Memory B cell (primary cell): ENCODE measurements around the gene VN1R5.

Experiments used
- ATAC-seq: fragments of 150-1000 bp; cut with Tn5 transposase; 2 replicates; pipeline ENCODE4 v1.10.0; 2021; ENCODE audit warnings: low read depth, mild to moderate bottlenecking, moderate library complexity
- DNase-seq, 2 donors: peaks; one replicate each; pipeline ENCODE4 v3.0.0; 2022; ENCODE audit warnings: low spot score in 2 of 2
- H3K27ac Mint-ChIP-seq: one replicate; pipeline ENCODE4 v1.8.0; 2022; ENCODE audit warnings: mild to moderate bottlenecking, moderate library complexity, mixed read lengths
- H3K27me3 Mint-ChIP-seq: one replicate; pipeline ENCODE4 v1.8.0; 2022; ENCODE audit warnings: mixed read lengths
- H3K36me3 Mint-ChIP-seq: one replicate; pipeline ENCODE4 v1.8.0; 2022; ENCODE audit warnings: mild to moderate bottlenecking, mixed read lengths
- H3K4me1 Mint-ChIP-seq: one replicate; pipeline ENCODE4 v1.8.0; 2022; ENCODE audit warnings: mixed read lengths
- H3K4me3 Mint-ChIP-seq: one replicate; pipeline ENCODE4 v1.8.0; 2022; ENCODE audit warnings: mild to moderate bottlenecking, moderate library complexity, mixed read lengths
- H3K9me3 Mint-ChIP-seq: one replicate; pipeline ENCODE4 v1.8.0; 2022; ENCODE audit warnings: mixed read lengths

VN1R5 gene

DNA sequence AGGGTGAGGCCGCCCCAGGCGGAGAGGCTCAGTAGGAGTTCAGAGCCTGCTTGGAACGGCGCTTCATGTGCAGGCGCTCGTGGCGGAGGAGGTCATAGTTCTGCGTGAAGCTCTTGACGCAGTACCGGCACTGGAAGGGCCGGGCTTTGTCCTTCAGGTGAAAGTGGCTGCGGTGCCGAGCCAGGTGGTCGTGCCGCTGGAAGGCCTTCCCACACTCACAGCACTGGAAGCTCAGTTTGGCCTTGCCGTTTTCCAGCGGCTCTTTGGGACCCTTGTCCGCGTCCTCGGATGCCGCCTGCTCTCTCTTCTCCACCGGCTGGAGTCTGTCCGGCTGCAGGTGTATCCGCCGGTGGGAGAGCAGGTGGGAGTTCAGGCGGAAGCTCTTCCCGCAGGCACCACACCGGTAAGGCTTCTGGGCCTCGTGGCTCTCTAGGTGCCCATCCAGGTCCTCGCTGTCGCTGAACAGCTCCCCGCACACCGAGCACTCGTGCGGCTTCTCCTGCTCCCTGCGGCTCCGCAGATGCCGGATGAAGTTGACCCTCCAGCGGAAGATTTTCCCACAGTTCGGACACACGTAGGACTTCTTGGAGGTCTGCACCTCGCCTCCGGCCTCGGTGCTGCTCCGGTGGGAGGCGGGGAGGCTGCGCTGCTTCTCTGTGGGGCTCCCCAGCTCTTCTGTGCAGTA lies 44.8 kb downstream of the VN1R5 start:
- Mint-ChIP-seq H3K9me3 (no peaks in the 10 kb centered on the region), H3K4me1 (no peaks in the 10 kb centered on the region), H3K27ac (no peak overlapping the region), H3K4me3 (no peak overlapping the region), H3K27me3 (no peaks in the 10 kb centered on the region), H3K36me3 (peaks cover 30% of the 10 kb centered on the region)
- DNase-seq: no peak
- ATAC-seq: no peak

DNA sequence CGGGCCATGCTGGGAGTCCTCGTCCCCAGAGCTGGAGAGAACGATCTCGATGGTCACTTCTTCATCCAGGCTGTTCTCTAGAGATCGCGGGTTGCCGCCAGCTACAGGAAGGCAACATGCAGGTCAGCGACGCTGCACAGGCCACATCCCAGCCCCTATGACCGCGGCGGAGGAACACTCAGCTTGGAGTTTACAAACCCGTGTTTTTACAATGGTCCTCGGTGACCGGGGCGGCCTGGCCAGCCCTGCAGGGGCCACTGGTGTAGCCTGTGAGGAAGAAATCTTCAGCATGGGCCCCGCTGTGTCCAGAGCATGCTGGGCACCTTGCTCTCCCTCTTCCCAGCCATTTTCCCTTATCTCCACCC lies 45.3 kb downstream of the VN1R5 start:
- DNase-seq (no peak), ATAC-seq (no peak)
- Mint-ChIP-seq H3K4me1 (no peaks in the 10 kb centered on the region), H3K4me3 (no peak overlapping the region), H3K36me3 (peaks cover 32% of the 10 kb centered on the region), H3K9me3 (no peaks in the 10 kb centered on the region), H3K27me3 (no peaks in the 10 kb centered on the region), H3K27ac (no peak overlapping the region)

DNA sequence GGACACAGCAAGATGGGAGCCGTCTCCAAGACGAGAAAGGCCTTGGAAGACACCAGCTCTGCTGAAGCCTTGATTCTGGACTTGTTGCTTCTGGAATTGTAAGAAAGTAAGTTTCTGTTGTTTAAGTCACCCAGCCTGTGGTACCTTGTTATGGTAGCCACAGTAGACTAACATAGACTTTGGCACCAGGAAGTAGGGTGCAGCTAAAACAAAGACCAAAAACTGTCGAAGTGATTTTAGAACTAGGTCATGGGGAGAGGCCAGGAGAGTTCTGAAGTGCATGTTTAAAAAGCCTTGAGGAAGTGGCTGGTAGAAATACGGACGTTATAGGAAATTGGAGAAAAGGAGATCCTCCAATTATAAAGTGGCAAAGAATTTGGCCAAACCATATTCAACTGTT lies 47.3 kb downstream of the VN1R5 start:
- ATAC-seq (no peak), DNase-seq (no peak)
- H3K36me3 Mint-ChIP-seq: peaks cover 40% of the 10 kb centered on the region
- no peaks in the 10 kb centered on the region for H3K4me1 Mint-ChIP-seq
- no peaks in the 10 kb centered on the region for H3K9me3 Mint-ChIP-seq
- H3K4me3 Mint-ChIP-seq: no peak overlapping the region
- H3K27me3 Mint-ChIP-seq: no peaks in the 10 kb centered on the region
- no peak overlapping the region for H3K27ac Mint-ChIP-seq

DNA sequence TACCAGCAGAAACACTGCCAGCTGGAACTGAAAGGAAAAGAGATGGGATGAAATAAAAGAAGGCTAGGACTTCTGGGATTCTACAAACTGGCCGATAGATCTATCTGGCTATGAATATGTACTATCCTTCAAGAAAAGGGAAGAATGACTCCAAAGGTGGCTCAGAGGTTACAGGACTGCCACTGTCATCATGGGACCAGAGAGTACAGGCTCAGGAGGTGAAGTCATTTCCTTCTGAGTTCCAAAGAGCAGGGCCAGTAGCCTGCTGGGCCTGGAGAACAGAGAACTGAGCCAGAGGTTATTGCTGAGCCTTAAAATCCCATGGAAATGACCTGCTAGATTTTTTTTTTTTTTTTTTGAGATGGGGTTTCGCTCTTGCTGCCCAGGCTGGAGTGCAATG lies 48.2 kb downstream of the VN1R5 start:
- Mint-ChIP-seq H3K27ac (no peak overlapping the region), H3K9me3 (no peaks in the 10 kb centered on the region), H3K4me3 (no peak overlapping the region), H3K36me3 (peaks cover 42% of the 10 kb centered on the region), H3K27me3 (no peaks in the 10 kb centered on the region), H3K4me1 (no peaks in the 10 kb centered on the region)
- DNase-seq (no peak), ATAC-seq (no peak)
